ENCODE measurements around the gene TBL3. TPM values are rescaled to one million over a fixed set of nuclear protein-coding genes. Genes with fewer than 3 reads are reported as not detected.
"Not testable (repeated sequence)": the region's sequence is repeated elsewhere in the genome, so short reads cannot be mapped to it uniquely, and the experiment has no call there.

The TBL3 gene
- total and polyA plus RNA-seq, 5 donors: 19.0 to 39.6 (median 20.3) TPM

DNA sequence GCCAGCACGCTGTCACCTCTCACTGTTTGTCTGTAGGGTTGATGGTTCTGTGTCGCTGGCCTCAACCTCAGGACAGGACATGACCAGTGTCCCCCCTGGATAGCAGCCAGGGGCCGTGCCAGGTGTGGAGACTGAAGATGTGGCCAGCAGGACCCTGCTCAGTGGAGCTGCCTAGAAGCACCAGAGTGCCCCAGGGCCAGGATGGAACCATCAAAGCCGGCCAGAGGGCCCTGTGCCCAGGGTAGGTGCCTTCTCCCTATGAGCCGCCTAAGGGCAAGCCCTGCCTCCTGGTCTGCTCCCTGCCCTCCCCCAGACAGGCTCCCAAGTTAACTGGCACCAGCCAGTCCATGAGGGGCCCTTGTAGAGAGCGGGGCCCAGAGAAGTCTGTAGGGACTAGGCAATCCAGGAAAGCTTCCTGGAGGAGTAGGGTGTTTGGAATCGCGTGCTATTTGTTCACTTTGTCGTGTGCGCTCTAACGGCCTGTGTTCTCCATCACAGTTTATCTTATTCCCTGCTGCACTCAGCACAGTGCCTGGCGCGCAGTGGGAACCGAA lies 13.1 kb upstream of the TBL3 start:
- intact Hi-C loops (cut with DNase I): no loop called here
- H3K9me3 ChIP-seq (ENCODE audit: control insufficient read depth, low read length): no peaks in the 10 kb centered on the region
- WGBS: 27% methylated on average over 14 of the region's 14 CpGs
- peak overlapping the region; percentile 14 for H3K27ac ChIP-seq (ENCODE audit: low read length)
- ATAC-seq (peak; percentile 2 to 8), DNase-seq (peak; percentile 44 to 75 (median 72))
- no peaks in the 10 kb centered on the region for H3K27me3 ChIP-seq (ENCODE audit: control insufficient read depth, insufficient read depth)
- H3K4me3 ChIP-seq (ENCODE audit: low read length): no peak overlapping the region
- H3K4me1 ChIP-seq (ENCODE audit: control insufficient read depth, insufficient read depth, low read length): peaks cover 7% of the 10 kb centered on the region

DNA sequence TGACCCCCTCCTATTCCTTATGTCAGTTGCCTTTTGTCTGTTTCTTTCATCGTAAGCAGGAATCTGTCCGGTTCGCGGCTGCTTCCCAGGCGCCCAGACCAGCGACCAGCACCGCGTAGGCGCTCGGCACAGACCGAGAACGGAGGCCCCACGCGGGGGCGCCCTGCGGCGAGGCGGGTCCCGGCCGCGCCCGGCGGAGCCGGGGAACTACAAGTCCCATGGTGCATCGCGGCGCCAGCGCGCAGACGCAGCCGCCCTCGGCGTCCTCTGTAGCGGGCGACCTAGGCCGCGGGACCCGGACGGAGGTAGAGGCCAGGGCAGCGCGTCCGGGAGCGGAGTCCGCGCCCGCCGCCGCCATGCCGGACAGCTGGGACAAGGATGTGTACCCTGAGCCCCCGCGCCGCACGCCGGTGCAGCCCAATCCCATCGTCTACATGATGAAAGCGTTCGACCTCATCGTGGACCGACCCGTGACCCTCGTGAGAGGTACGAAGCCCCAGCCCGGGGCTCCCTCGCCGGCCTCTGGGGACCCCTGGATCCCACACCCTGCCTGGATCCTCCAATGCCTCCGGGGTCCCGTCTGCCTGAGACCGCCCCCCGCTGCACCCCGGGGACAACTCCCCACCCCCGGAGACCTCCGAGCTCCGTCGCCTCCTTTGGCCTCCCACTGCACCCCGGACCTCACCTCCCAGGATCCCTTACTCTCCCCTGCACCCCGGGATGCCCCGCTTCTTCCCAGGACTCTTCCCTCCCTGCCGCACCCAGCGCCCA lies 12.4 kb upstream of the TBL3 start, which contains the start of gene NDUFB10:
Gene NDUFB10, plus strand, starts transcription at position 270 of the 771 bp plus-strand sequence. Its CDS starts 87 bp downstream, at position 357.
- H3K4me1 ChIP-seq (ENCODE audit: control insufficient read depth, insufficient read depth, low read length): peaks cover 10% of the 10 kb centered on the region
- under 1% methylated on average over 79 of the region's 79 CpGs for WGBS
- intact Hi-C loops (cut with DNase I): no loop called here

DNA sequence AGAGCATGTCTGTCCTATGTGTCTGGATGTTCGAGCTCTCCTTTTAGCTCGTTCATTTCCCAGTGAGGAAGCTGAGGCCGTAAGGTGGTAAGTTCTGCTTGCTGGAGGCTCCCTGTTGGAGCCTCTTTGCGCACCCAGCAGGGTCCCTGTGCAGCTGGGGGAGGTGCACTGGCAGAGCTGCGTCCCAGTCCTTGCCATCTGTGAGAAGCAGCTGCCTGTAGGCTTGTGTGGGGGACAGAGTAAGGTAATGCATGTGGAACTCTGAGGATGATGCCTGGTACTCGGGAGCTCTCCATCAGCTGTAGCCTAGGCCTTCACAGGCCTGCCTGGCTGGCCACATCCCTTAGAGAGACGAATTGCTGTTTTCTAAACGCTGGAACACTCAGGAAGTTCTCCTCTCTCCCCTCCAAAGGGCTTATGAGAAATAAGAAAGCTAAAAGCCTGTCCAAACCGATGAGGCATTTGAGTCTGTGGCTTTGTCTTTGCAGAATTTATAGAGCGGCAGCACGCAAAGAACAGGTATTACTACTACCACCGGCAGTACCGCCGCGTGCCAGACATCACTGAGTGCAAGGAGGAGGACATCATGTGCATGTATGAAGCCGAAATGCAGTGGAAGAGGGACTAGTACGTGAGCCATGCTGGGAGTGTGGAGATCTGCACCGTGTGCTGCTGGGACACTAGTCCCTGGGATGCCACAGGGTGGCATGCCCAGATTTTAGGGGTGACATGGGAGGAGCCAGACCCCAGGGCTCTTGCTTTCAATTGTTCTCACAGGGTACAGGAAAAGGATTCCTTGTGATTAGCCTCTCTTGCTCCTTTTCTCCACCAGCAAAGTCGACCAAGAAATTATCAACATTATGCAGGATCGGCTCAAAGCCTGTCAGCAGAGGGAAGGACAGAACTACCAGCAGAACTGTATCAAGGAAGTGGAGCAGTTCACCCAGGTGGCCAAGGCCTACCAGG lies 10.9 kb upstream of the TBL3 start:
- no peaks in the 10 kb centered on the region for H3K27me3 ChIP-seq (ENCODE audit: control insufficient read depth, insufficient read depth)
- no peak overlapping the region for H3K27ac ChIP-seq (ENCODE audit: low read length)
- ATAC-seq (no peak), DNase-seq (peak in 1 of 3 donors; percentile 45)
- intact Hi-C loops (cut with DNase I): no loop called here
- peaks cover 15% of the 10 kb centered on the region for H3K4me1 ChIP-seq (ENCODE audit: control insufficient read depth, insufficient read depth, low read length)
- H3K4me3 ChIP-seq (ENCODE audit: low read length): peak overlapping the region; percentile 89
- WGBS: 52% methylated on average over 20 of the region's 20 CpGs
- H3K9me3 ChIP-seq (ENCODE audit: control insufficient read depth, low read length): no peaks in the 10 kb centered on the region

More for the DNA sequence above, 12.4 kb upstream of the TBL3 start, which contains the start of gene NDUFB10:
- no peaks in the 10 kb centered on the region for H3K9me3 ChIP-seq (ENCODE audit: control insufficient read depth, low read length)
- H3K4me3 ChIP-seq (ENCODE audit: low read length): peak within 1 kb of the TSS; percentile 89
- ATAC-seq (peak; percentile 93 to 95), DNase-seq (peak; percentile 94 to 98 (median 98))
- H3K27ac ChIP-seq (ENCODE audit: low read length): peak within 1 kb of the TSS; percentile 95
- H3K27me3 ChIP-seq (ENCODE audit: control insufficient read depth, insufficient read depth): no peaks in the 10 kb centered on the region

DNA sequence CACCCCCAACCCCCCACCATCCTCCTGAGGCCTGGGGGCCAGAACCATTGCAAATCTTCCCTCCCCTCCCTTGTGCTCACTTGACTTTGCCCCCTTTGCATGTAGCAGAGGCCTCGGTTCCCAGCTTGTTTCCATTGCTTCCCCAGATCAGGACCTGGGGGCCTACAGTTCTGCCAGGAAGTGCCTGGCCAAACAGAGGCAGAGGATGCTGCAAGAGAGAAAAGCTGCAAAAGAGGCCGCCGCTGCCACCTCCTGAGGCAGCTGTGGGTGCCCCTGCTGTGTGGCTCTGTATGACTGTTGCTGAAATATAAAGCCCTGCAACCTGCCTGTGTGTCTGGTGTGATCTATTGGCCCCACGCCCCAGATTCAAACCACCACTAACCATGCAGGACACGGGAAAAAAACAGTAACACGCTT lies 10.2 kb upstream of the TBL3 start:
- DNase-seq (peak in 1 of 3 donors; percentile 38), ATAC-seq (no peak)
- no peaks in the 10 kb centered on the region for H3K27me3 ChIP-seq (ENCODE audit: control insufficient read depth, insufficient read depth)
- no peak overlapping the region for H3K27ac ChIP-seq (ENCODE audit: low read length)
- H3K4me3 ChIP-seq (ENCODE audit: low read length): no peak overlapping the region
- H3K9me3 ChIP-seq (ENCODE audit: control insufficient read depth, low read length): no peaks in the 10 kb centered on the region
- H3K4me1 ChIP-seq (ENCODE audit: control insufficient read depth, insufficient read depth, low read length): peaks cover 15% of the 10 kb centered on the region
- intact Hi-C loops (cut with DNase I): no loop called here
- WGBS: 64% methylated on average over 6 of the region's 6 CpGs

DNA sequence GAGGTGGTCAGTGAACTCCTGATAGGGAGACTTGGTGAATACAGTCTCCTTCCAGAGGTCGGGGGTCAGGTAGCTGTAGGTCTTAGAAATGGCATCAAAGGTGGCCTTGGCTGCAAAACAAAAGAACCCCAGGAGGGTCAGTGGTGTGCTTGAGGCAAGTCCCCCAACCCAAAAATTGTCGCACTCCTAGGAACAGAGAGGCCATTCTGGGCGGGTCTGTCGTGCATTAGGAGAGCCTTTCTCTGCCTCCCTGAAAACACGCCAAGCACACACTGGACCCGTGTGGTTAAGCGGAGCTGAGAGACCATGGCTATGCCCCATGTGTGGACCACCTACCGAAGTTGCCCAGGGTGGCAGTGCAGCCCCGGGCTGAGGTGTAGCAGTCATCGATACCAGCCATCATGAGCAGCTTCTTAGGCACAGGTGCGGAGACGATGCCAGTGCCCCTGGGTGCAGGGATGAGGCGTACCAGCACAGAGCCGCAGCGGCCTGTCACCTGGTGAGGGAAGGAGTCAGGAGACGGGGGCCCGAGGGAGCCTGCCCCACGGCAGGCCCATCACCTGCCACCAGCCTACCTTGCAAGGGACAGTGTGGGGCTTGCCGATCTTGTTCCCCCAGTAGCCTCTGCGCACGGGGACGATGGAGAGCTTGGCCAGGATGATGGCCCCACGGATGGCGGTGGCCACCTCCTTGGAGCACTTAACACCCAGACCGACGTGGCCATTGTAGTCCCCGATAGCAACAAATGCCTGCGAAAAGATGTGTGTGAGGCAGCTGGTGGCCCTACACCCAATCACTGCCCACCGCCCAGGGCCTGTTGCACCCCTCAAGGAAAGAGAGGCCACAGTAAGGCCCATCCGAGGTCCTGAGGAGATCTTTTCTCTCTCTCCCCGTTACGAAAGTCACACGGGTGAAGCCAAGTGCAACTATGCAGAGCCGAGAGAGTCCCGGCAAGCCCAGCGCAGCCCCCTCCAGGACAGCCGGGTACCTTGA lies 9.4 kb upstream of the TBL3 start:
- peaks cover 15% of the 10 kb centered on the region for H3K4me1 ChIP-seq (ENCODE audit: control insufficient read depth, insufficient read depth, low read length)
- H3K27ac ChIP-seq (ENCODE audit: low read length); H3K9me3 ChIP-seq (ENCODE audit: control insufficient read depth, low read length); intact Hi-C loops (cut with DNase I); H3K27me3 ChIP-seq (ENCODE audit: control insufficient read depth, insufficient read depth); DNase-seq; H3K4me3 ChIP-seq (ENCODE audit: low read length); ATAC-seq: not testable (repeated sequence)
- 87% methylated on average over 37 of the region's 37 CpGs for WGBS

DNA sequence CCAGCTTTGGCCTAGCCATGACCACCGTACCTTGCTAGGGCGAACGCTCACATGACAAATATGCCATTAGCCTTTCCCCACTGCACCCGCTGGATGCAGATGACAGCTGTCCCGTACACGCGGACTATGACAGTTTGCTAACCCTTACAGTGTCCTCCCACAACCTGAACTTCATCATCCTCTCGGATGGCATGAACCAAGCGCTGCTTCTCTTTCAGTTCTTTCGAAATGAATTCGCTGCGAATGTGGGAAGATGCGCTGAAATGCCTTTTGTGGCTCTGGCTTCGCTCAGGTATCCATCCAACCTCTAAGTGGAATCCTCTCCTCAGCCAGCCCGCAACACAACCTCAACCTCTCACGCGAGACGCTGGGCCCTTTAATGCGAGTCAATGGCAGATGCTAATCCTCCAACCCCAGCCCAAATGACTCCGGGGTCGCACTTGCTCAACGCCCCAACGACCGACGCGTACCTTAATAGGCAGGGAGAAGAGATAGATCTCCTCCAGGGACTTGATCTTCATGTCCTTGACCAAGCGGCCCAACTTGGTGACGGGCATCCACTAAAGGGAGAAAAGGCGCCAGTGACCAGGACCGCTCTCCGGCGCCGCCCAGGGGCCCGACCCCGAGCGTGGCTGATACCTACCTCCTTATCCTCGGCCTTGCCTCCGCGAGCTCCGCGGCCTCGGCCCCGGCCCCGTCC lies 7.9 kb upstream of the TBL3 start:
- Histone ChIP-seq H3K27ac (ENCODE audit: low read length) (peak overlapping the region; percentile 39), H3K9me3 (ENCODE audit: control insufficient read depth, low read length) (no peaks in the 10 kb centered on the region), H3K27me3 (ENCODE audit: control insufficient read depth, insufficient read depth) (no peaks in the 10 kb centered on the region), H3K4me1 (ENCODE audit: control insufficient read depth, insufficient read depth, low read length) (peaks cover 15% of the 10 kb centered on the region), H3K4me3 (ENCODE audit: low read length) (peak overlapping the region; percentile 81)
- peak in 1 of 3 donors; percentile 80 for DNase-seq
- ATAC-seq: peak; percentile 2 to 44
- WGBS: 9% methylated on average over 44 of the region's 44 CpGs
- intact Hi-C loops (cut with DNase I): no loop called here

DNA sequence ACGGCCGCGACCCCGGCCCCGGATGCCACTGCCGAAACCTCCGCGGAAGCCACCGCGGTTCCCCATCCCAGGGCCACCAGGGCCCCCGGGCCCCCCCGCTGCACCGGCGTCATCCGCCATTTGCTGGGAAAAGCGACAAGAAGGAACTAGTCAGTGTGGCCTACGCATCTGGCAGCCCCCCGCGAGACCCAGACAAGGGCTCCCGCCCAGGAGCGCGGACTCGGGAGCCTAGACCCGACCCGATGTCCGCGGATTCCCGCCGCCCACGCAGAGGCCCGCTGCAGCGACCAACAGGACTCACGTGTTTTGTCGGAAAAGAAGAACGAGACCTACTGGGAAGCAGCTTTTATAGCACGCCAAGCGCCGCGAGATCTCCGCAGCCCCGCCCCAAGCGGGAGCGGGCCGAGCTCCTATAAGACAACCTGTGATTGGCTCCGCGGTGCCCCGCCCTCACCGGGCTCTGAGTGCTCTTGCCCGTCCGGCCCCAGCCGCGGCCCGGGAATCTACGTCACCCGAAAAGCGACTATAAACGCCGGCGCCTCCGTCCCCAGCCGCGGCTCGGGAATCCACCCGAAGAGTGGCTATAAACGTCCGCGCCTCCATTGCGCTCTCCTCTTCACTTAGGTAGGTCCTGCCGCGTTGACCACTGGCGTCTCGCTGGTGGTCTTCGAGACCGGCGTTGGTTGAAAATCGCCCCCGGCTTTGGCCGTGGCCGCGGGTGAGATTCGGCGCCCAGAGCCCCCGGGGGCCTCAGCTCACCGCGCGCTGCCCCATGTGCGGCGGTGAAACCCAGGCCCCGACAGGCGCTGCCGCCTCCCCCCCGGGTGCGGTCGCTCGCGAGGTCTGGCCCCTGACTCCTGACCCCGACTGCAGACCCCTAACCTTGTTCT lies 7.1 kb upstream of the TBL3 start, which contains the start of gene RPS2:
Gene RPS2, minus strand, starts transcription at position 321 of the 890 bp plus-strand sequence. Its CDS starts 201 bp downstream, at position 120.
- Histone ChIP-seq H3K9me3 (ENCODE audit: control insufficient read depth, low read length) (no peaks in the 10 kb centered on the region), H3K4me3 (ENCODE audit: low read length) (peak within 1 kb of the TSS; percentile 81), H3K27me3 (ENCODE audit: control insufficient read depth, insufficient read depth) (no peaks in the 10 kb centered on the region), H3K4me1 (ENCODE audit: control insufficient read depth, insufficient read depth, low read length) (peaks cover 15% of the 10 kb centered on the region), H3K27ac (ENCODE audit: low read length) (peak within 1 kb of the TSS; percentile 83)
- intact Hi-C loops (cut with DNase I): no loop called here
- under 1% methylated on average over 97 of the region's 97 CpGs for WGBS
- peak; percentile 99 to 100 (median 100) for DNase-seq
- ATAC-seq: peak; percentile 96 to 98

DNA sequence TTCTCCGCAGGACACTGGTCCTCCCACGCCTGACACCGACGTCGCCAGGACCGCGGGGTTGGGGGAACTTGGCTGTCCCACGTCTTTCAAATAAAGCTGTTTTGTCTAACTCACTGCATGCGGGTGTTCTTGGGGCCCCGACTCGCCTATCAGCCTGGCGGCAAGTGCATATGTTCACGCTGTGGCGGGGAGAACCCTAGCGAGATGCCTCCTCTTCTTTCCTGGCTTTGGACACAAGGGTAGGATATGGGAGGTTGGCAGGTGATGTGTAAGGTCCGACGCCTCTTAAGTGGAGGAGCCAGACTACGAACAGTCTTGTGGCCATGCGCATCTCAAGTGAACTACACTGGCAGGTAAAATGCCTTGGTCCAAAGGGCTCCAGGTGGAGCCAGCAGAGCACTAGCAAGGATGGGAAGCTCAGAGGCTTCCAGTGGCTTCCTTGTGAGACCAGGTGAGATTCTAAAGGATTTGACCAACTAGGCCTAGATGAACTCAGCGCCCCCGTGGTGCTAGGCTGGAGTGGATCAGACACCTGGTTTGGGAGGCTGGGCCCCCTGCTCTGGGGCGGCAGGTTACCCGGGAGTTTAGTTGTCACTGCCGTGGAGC lies 6.4 kb upstream of the TBL3 start:
- intact Hi-C loops (cut with DNase I): no loop called here
- DNase-seq (no peak), ATAC-seq (no peak)
- 22% methylated on average over 24 of the region's 24 CpGs for WGBS
- Histone ChIP-seq H3K4me1 (ENCODE audit: control insufficient read depth, insufficient read depth, low read length) (peaks cover 13% of the 10 kb centered on the region), H3K9me3 (ENCODE audit: control insufficient read depth, low read length) (no peaks in the 10 kb centered on the region), H3K27me3 (ENCODE audit: control insufficient read depth, insufficient read depth) (no peaks in the 10 kb centered on the region), H3K27ac (ENCODE audit: low read length) (peak overlapping the region; percentile 83), H3K4me3 (ENCODE audit: low read length) (peak overlapping the region; percentile 81)

Data from right cardiac atrium (tissue), 5 donors.